OCI-LY3 (cell line): ENCODE data around the gene ADD2.

Experiments used
- EZH2phosphoT487 ChIP-seq: fragments of 200-600 bp; shearing (Covaris generic); IDR thresholded peaks from 2 replicates; pipeline ENCODE4 v1.6.1; 2018; ENCODE audit warnings: antibody characterized with exemption, mixed run types, low read depth
- TF ChIP-seq, protein P1 (sequence below): fragments of 200-600, 300-600 bp; sonication (generic); IDR thresholded peaks from 2 replicates; pipeline ENCODE4 v1.5.1; 2014; ENCODE audit warnings: antibody characterized with exemption, low read length, low read depth

DNA sequence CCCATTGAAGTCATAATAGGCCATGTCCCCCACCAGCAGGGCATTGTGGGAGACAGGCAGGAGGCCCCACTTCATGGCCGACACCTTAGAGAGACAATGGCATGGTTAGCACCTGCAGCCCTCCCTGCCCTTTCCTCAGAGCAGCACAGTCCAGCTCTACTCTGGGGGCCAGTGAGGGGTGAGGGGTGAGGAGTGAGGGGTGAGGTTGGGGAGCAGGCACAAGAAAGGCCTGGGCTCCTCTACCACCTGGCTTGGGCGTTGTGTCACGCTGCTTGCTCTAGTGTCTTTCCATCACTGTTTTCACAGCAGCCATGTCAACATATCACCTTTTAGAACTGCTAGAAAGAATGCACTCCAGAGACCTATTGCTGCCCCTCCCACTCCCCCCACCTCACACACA is 77.2 kb downstream of the ADD2 start:
- TF ChIP-seq, protein P1, sequence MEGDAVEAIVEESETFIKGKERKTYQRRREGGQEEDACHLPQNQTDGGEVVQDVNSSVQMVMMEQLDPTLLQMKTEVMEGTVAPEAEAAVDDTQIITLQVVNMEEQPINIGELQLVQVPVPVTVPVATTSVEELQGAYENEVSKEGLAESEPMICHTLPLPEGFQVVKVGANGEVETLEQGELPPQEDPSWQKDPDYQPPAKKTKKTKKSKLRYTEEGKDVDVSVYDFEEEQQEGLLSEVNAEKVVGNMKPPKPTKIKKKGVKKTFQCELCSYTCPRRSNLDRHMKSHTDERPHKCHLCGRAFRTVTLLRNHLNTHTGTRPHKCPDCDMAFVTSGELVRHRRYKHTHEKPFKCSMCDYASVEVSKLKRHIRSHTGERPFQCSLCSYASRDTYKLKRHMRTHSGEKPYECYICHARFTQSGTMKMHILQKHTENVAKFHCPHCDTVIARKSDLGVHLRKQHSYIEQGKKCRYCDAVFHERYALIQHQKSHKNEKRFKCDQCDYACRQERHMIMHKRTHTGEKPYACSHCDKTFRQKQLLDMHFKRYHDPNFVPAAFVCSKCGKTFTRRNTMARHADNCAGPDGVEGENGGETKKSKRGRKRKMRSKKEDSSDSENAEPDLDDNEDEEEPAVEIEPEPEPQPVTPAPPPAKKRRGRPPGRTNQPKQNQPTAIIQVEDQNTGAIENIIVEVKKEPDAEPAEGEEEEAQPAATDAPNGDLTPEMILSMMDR: no peak
- no peak for TF ChIP-seq EZH2phosphoT487
